GM19372 (cell line): ENCODE results near the gene ZNF526.

ENCODE experiments used
- ATAC-seq: cut with Tn5 transposase; IDR thresholded peaks from one replicate; pipeline ENCODE4 v1.9.1; 2021; ENCODE audit warnings: mild to moderate bottlenecking, low read depth, moderate library complexity; ENCODE audit not compliant: unreplicated experiment

ZNF526 gene, protein sequence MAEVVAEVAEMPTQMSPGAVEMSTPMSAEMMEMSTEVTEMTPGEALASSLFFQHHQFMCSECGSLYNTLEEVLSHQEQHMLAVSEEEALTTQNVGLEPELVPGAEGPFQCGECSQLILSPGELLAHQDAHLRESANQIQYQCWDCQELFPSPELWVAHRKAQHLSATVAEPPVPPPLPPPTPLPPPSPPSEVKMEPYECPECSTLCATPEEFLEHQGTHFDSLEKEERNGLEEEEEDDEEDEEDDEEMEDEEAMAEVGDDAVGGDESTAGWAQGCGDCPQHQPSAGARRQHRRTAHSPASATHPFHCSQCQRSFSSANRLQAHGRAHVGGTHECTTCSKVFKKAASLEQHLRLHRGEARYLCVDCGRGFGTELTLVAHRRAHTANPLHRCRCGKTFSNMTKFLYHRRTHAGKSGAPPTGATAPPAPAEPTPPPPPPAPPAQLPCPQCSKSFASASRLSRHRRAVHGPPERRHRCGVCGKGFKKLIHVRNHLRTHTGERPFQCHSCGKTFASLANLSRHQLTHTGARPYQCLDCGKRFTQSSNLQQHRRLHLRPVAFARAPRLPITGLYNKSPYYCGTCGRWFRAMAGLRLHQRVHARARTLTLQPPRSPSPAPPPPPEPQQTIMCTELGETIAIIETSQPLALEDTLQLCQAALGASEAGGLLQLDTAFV

GRCh38 chr19:42219812-42220750 lies at the start of gene ZNF526:
Gene ZNF526 (plus strand): TSS chr19:42220312. CDS start chr19:42224404, 4,092 bp downstream.
- peak; percentile 75 for ATAC-seq

- ATAC-seq: no peak
Measured at GRCh38 chr19:42170715-42171114, 49.4 kb upstream of the ZNF526 start.

GRCh38 chr19:42172261-42172660 lies 47.9 kb upstream of the ZNF526 start:
- ATAC-seq: no peak

- ATAC-seq: no peak
Measured at GRCh38 chr19:42173695-42174094, 46.4 kb upstream of the ZNF526 start.

- ATAC-seq: no peak
Measured at GRCh38 chr19:42174188-42174587, 45.9 kb upstream of the ZNF526 start.

- ATAC-seq: no peak
Measured at GRCh38 chr19:42174958-42175734, 45.0 kb upstream of the ZNF526 start.

- ATAC-seq: no peak
Measured at GRCh38 chr19:42175952-42176648, 44.0 kb upstream of the ZNF526 start.

DNA sequence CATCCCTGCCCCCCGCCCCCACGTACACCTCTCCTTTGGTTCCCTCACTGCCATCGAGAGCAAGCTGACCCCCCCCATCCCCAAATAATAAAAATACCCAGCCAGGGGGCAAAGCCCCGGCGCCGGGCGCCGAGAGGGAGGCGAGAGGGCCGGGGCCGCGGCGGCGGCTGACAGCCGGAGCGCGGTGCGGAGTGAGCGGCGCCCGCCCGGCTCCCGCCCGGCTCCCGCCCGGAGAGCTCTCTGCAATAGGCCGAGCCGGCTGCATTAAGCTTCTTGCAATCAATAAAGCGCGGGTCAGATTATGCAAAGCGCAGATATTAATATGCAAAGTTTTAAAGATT lies 43.5 kb upstream of the ZNF526 start:
- no peak for ATAC-seq

DNA sequence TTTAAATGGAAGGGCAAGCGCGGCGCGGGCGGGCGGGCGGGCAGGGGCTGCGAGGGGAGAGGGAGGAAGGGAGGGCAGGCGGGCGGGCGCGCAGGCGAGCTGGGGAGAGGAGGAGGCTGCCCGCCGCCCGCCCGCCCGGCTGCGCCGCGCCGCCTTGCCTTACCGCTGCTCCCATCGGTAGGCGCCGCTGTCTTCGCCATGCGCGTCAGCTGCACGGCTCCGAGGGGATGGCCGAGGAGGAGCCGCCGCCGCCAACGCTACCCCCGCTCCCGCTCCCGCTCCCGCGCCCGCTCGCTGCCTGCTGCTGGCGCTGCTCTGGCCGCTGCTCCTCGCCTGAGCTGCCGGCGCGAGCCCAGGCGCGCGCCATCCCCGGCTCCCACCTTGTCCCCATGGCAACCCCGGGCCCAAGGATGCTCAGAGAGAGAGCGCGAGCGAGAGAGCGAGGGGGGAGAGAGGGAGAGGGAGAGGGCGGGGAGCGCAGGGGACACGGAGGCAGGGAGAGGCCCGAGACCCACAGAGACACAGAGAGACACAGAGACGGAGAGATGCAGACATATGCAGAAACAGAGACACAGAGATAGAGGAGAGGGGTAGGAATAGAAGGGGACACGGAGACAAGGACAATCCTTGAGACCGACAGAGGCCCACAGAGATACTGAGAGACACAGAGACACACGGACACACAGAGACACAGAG lies 43.0 kb upstream of the ZNF526 start:
- ATAC-seq: no peak

DNA sequence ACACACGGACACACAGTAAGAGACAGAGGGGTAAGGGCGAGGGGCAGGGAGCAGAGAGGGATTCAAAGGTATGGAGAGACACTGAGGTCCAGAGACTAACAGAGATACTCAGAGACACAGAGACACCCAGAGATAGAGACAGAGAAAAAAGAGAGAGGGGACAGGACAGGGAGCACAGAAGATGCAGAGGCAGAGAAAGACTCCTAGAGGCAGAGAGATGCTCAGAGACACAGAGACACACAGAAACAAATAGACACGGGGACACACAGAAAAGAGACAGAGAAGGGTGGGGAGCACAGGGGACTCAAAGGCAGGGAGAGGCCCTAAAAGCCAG lies 42.5 kb upstream of the ZNF526 start:
- no peak for ATAC-seq

GRCh38 chr19:42178791-42179674 lies 41.1 kb upstream of the ZNF526 start:
- ATAC-seq: no peak

- no peak for ATAC-seq
Measured at GRCh38 chr19:42184401-42184861, 35.7 kb upstream of the ZNF526 start.

DNA sequence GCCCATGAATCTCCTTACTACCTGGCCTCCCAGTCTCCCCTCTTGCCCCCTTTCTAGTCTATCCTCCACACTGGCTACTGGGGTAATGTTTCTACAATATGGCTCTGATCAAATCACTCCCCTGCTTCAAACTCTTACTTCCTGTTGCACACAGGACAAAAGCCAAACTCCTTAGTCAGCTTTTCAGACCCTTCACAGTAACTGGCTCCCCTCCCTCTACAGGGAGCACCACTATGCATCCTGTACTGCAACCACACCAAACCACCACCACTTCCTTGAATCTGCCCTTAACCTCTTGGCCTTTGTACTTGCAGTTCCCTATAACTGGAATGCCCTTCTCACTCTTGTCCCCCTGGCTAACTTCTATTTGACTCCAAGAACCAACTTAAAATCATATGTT lies 34.8 kb upstream of the ZNF526 start:
- ATAC-seq: no peak

DNA sequence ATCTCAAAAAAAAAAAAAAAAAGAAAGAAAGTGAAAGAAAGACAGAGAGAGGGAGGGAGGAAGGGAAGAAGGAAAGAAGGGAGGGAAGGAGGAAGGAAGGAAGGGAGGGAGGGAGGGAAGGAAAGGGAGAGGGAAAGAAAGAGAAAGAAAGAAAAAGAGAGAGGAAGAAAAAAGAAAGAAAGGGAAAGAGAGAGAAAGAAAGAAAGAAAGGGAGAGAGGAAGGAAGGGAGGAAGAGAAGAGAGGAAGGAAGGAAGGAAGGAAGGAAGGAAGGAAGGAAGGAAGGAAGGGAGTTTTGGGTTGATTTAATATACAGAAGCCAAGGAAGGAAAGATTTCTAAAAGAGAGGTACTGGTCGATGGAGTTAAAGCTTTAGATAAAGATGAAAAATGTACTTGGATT lies 31.4 kb upstream of the ZNF526 start:
- ATAC-seq: no peak

DNA sequence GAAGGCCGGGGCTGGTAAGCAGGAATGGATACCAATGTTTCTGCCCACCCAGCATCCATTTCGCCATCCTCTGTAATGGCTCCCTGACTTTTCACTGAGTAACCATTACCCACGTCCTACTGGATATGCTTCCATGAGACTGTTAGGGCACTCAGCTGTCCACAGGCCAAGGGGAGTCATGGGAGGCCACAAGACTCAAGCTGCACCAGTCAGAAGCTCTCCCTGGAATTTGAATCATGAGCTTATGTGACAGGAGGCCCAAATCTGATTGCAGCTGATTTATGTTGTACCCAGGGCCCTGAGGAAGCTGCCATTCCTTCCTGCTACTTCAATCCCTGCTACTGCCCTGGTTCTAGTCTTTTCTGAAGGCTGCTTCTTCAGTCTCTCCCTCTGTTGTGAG lies 31.0 kb upstream of the ZNF526 start:
- ATAC-seq: no peak

DNA sequence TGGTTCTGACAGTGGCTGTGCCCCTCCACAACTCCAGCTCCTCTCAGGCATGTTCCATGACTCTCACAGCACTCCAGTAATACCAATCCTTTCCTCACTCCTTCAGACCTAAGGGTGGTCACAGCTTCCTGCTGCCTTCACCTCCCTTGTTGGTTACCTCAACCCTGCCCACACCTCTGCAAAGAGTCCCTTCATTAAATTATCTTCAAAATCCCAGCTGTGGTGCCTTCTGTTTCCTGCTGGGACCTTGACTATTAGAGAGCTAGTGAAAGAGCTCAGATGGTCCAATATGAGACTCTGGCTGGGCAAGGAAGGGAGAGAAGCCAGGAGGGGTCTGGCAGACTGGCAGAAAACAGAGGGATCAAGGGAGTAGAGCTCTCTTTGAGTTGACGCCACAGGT lies 28.8 kb upstream of the ZNF526 start:
- no peak for ATAC-seq

GRCh38 chr19:42191855-42192254 lies 28.3 kb upstream of the ZNF526 start:
- no peak for ATAC-seq

DNA sequence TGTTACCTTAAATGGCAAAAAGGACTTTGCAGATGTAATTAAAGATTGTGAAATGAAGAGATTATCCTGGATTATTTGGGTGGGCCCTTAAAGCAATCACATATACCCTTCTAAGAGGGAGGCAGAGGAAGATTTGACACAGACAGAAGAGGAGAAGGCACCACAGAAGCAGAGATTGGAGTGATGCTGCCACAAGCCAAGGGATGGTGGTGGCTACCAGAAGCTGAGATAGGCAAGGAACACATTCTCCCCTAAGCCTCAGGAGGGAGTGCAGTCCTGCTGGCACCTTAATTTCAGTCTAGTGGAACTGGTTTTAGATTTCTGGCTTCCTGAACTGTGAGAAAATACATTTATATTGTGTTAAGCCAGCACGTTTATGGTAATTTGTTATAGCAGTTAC lies 26.8 kb upstream of the ZNF526 start:
- ATAC-seq: no peak
